OCI-LY1 (cell line): ENCODE measurements around the gene UTF1.
A peak's percentile ranks its signal among the peaks of the same experiment; 100 is the strongest.

ENCODE experiments used
- H2AFZ ChIP-seq: fragments of 200-600 bp; sonication (generic), shearing (Covaris generic); 2 replicates; pipeline ENCODE4 v1.6.0; 2014; ENCODE audit warnings: antibody characterized with exemption, mild to moderate bottlenecking, low read length
- H3F3A ChIP-seq: fragments of 200-600 bp; sonication (generic), shearing (Covaris generic); 2 replicates; pipeline ENCODE4 v1.6.0; 2014; ENCODE audit warnings: mild to moderate bottlenecking, antibody characterized with exemption, low read length, moderate library complexity; ENCODE audit not compliant: insufficient read depth
- H3K27ac ChIP-seq: fragments of 200-600 bp; sonication (generic); 2 replicates; pipeline ENCODE4 v1.5.1; 2014; ENCODE audit warnings: low read length, mixed run types, mild to moderate bottlenecking, low read depth; ENCODE audit not compliant: poor library complexity, severe bottlenecking
- H3K27me3 ChIP-seq: fragments of 200-600 bp; sonication (generic); 2 replicates; pipeline ENCODE4 v1.6.0; 2014; ENCODE audit warnings: antibody characterized with exemption, mild to moderate bottlenecking, low read length, moderate library complexity; ENCODE audit not compliant: insufficient read depth
- H3K36me3 ChIP-seq: fragments of 200-600 bp; sonication (generic); 2 replicates; pipeline ENCODE4 v1.6.1; 2014; ENCODE audit warnings: mild to moderate bottlenecking, antibody characterized with exemption, low read length, moderate library complexity, mixed read lengths; ENCODE audit not compliant: insufficient read depth
- H3K4me1 ChIP-seq: fragments of 200-600 bp; sonication (generic); 2 replicates; pipeline ENCODE4 v1.5.1; 2014; ENCODE audit warnings: mild to moderate bottlenecking, low read length, moderate library complexity; ENCODE audit not compliant: insufficient read depth, severe bottlenecking
- H3K4me2 ChIP-seq: fragments of 200-600 bp; sonication (generic), shearing (Covaris generic); 2 replicates; pipeline ENCODE4 v1.6.1; 2014; ENCODE audit warnings: low read length
- H3K4me3 ChIP-seq: fragments of 200-600 bp; sonication (generic); 2 replicates; pipeline ENCODE4 v1.5.1; 2014; ENCODE audit warnings: low read length, low read depth, mild to moderate bottlenecking, mixed read lengths; ENCODE audit not compliant: poor library complexity, severe bottlenecking
- H3K79me2 ChIP-seq: fragments of 200-600 bp; shearing (Covaris generic); 2 replicates; pipeline ENCODE4 v1.6.1; 2016; ENCODE audit warnings: mixed run types, low read length, mixed read lengths; ENCODE audit not compliant: insufficient read depth
- H3K9ac ChIP-seq: fragments of 200-600 bp; sonication (generic), shearing (Covaris generic); 2 replicates; pipeline ENCODE4 v1.6.1; 2014; ENCODE audit warnings: mild to moderate bottlenecking, low read length, mixed read lengths
- H3K9me2 ChIP-seq: fragments of 200-600 bp; sonication (generic), shearing (Covaris generic); 2 replicates; pipeline ENCODE4 v1.6.1; 2014; ENCODE audit warnings: low read depth, mild to moderate bottlenecking, low read length, mixed read lengths
- H3K9me3 ChIP-seq: fragments of 200-600 bp; shearing (Covaris generic); 2 replicates; pipeline ENCODE4 v1.6.1; 2014; ENCODE audit warnings: low read length, mixed read lengths
- H4K20me1 ChIP-seq: fragments of 200-600 bp; sonication (generic), shearing (Covaris generic); 2 replicates; pipeline ENCODE4 v1.6.0; 2016; ENCODE audit warnings: mild to moderate bottlenecking, low read length; ENCODE audit not compliant: insufficient read depth
- CTCF ChIP-seq: fragments of 200-600 bp; sonication (generic), shearing (Covaris generic); IDR thresholded peaks from 2 replicates; pipeline ENCODE4 v1.5.1; 2017; ENCODE audit warnings: mild to moderate bottlenecking, antibody characterized with exemption, low read length, moderate library complexity, mixed read lengths
- EZH2 ChIP-seq: fragments of 200-600 bp; sonication (generic), shearing (Covaris generic); IDR thresholded peaks from 2 replicates; pipeline ENCODE4 v1.8.0; 2017; ENCODE audit warnings: borderline replicate concordance, mixed run types, mild to moderate bottlenecking, antibody characterized with exemption, low read length, moderate library complexity, mixed read lengths

The UTF1 gene

DNA sequence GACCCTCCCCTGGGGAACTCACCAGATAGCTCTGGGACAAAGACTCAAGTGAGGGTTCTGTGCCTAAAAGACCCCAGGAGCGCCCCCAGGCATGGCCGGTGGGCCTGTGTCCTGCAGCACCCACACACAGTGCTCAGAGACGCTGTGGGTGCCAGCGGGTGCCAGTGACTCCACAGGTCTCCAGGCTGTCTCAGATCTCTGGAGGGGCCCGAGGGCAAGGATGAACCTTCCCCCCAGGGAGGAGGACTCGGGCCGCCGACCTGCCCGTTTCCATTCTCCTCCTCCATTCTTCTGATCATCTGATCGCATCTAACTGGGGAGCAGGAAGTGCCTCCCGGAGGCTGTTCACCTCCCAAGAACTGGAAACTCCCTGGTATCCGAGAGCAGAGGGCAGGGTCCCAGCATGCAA, 45.7 kb downstream of the UTF1 start:
- H3K9me3 ChIP-seq, result no peaks in the 10 kb centered on the region
- no peak overlapping the region for H2AFZ ChIP-seq
- H3K4me2 ChIP-seq, result no peak overlapping the region
- no peak overlapping the region for H3K4me3 ChIP-seq
- TF ChIP-seq CTCF, result peak; percentile 39; the same call in 1 of the 2 replicates
- no peak for TF ChIP-seq EZH2
- H3K27ac ChIP-seq, result no peak overlapping the region
- no peaks in the 10 kb centered on the region for H3K9me2 ChIP-seq
- H3K79me2 ChIP-seq, result no peaks in the 10 kb centered on the region
- no peak overlapping the region for H3K9ac ChIP-seq
- peaks cover 11% of the 10 kb centered on the region; the same call in 1 of the 2 replicates for H3K36me3 ChIP-seq
- H3K27me3 ChIP-seq, result no peaks in the 10 kb centered on the region
- no peaks in the 10 kb centered on the region for H3F3A ChIP-seq
- H3K4me1 ChIP-seq, result peaks cover 13% of the 10 kb centered on the region
- H4K20me1 ChIP-seq, result no peaks in the 10 kb centered on the region

- H3K9me2 ChIP-seq, result no peaks in the 10 kb centered on the region
- no peak overlapping the region for H2AFZ ChIP-seq
- H4K20me1 ChIP-seq, result no peaks in the 10 kb centered on the region
- H3K79me2 ChIP-seq, result no peaks in the 10 kb centered on the region
- H3K4me3 ChIP-seq, result no peak overlapping the region
- H3K4me1 ChIP-seq, result peaks cover 13% of the 10 kb centered on the region
- TF ChIP-seq CTCF (no peak), EZH2 (no peak)
- H3K9me3 ChIP-seq, result no peaks in the 10 kb centered on the region
- peaks cover 11% of the 10 kb centered on the region; the same call in 1 of the 2 replicates for H3K36me3 ChIP-seq
- no peaks in the 10 kb centered on the region for H3K27me3 ChIP-seq
- no peak overlapping the region for H3K4me2 ChIP-seq
- H3F3A ChIP-seq, result no peaks in the 10 kb centered on the region
- no peak overlapping the region for H3K27ac ChIP-seq
- H3K9ac ChIP-seq, result no peak overlapping the region
These were observed 46.0 kb downstream of the UTF1 start for GRCh38 chr10:133276100-133276434.

GRCh38 chr10:133276435-133277201, 46.6 kb downstream of the UTF1 start, which contains the start of gene ADAM8:
TSS of gene ADAM8 (minus strand) at chr10:133276868. CDS start at chr10:133276817, 51 bp downstream.
- Histone ChIP-seq H3K27me3 (no peaks in the 10 kb centered on the region), H3K9ac (no peak within 1 kb of the TSS), H3K27ac (no peak within 1 kb of the TSS), H3K79me2 (no peaks in the 10 kb centered on the region), H2AFZ (no peak within 1 kb of the TSS), H4K20me1 (no peaks in the 10 kb centered on the region), H3K4me1 (peaks cover 13% of the 10 kb centered on the region), H3K9me2 (no peaks in the 10 kb centered on the region), H3K4me3 (no peak within 1 kb of the TSS), H3F3A (no peaks in the 10 kb centered on the region), H3K4me2 (0 out of 2 replicates have a peak within 1 kb of the TSS, but pooled peaks have one; percentile 40), H3K9me3 (no peaks in the 10 kb centered on the region), H3K36me3 (peaks cover 12% of the 10 kb centered on the region)
- TF ChIP-seq EZH2 (no peak), CTCF (no peak)
